HepG2 (cell line): ENCODE measurements around the gene S100A4. TPM values are rescaled to one million over a fixed set of nuclear protein-coding genes. Genes with fewer than 3 reads are reported as not detected.

ENCODE experiments used
- ARID4A ChIP-seq: sonication (generic); formaldehyde crosslinking; IDR thresholded peaks from 2 replicates; pipeline ENCODE4 v1.5.0; 2020; ENCODE audit warnings: mild to moderate bottlenecking, missing genetic modification reagents, borderline replicate concordance
- FOXC1 ChIP-seq: sonication (generic); formaldehyde crosslinking; IDR thresholded peaks from 2 replicates; pipeline ENCODE4 v1.8.0; 2022; ENCODE audit warnings: mild to moderate bottlenecking, missing genetic modification reagents, borderline replicate concordance
- GABPA ChIP-seq, 2 experiments: IDR thresholded peaks; 2 replicates each; pipeline ENCODE4 v1.6.1; 2011 to 2016; ENCODE audit warnings: low read depth in 2 of 2, low read length in 1 of 2, missing biosample characterization in 1 of 2, missing genetic modification characterization in 1 of 2
- MEIS1 ChIP-seq: sonication (generic); formaldehyde crosslinking; IDR thresholded peaks from 2 replicates; pipeline ENCODE4 v1.9.0; 2021; ENCODE audit warnings: mild to moderate bottlenecking, missing genetic modification reagents, moderate library complexity, borderline replicate concordance
- PAXIP1 ChIP-seq: sonication (generic); formaldehyde crosslinking; conservative IDR thresholded peaks from 2 replicates; pipeline ENCODE4 v1.4.0; 2020; ENCODE audit warnings: mild to moderate bottlenecking, missing genetic modification reagents, moderate library complexity
- PTBP1 ChIP-seq: fragments of 200-400 bp; formaldehyde crosslinking; IDR thresholded peaks from 2 replicates; pipeline ENCODE4 v1.6.1; 2018; ENCODE audit warnings: low read length, low read depth; ENCODE audit not compliant: poor library complexity, severe bottlenecking
- RELA ChIP-seq: sonication (generic); formaldehyde crosslinking; IDR thresholded peaks from 2 replicates; pipeline ENCODE4 v1.4.0; 2020; ENCODE audit warnings: missing genetic modification reagents
- SMYD3 ChIP-seq: sonication (generic); formaldehyde crosslinking; IDR thresholded peaks from 2 replicates; pipeline ENCODE4 v1.8.1; 2023; ENCODE audit warnings: mild to moderate bottlenecking, missing genetic modification reagents
- SSRP1 ChIP-seq: IDR thresholded peaks from 2 replicates; pipeline ENCODE4 v1.6.1; 2016; ENCODE audit warnings: control low read depth
- THAP8 ChIP-seq: sonication (generic); formaldehyde crosslinking; IDR thresholded peaks from 2 replicates; pipeline ENCODE4 v1.5.1; 2020; ENCODE audit warnings: missing genetic modification reagents, mild to moderate bottlenecking, borderline replicate concordance
- TRIM24 ChIP-seq: sonication (generic); formaldehyde crosslinking; IDR thresholded peaks from 2 replicates; pipeline ENCODE4 v1.8.0; 2022; ENCODE audit warnings: mild to moderate bottlenecking, missing genetic modification reagents
- ZBTB3 ChIP-seq: sonication (generic); formaldehyde crosslinking; IDR thresholded peaks from 2 replicates; pipeline ENCODE4 v1.4.0; 2020; ENCODE audit warnings: low read depth, mild to moderate bottlenecking, moderate library complexity, missing genetic modification reagents, borderline replicate concordance
- ZFP90 ChIP-seq: sonication (generic); formaldehyde crosslinking; IDR thresholded peaks from 2 replicates; pipeline ENCODE4 v1.8.0; 2022; ENCODE audit warnings: missing genetic modification reagents, mild to moderate bottlenecking, inconsistent platforms, borderline replicate concordance
- ZNF260 ChIP-seq: sonication (generic); formaldehyde crosslinking; IDR thresholded peaks from 2 replicates; pipeline ENCODE4 v1.4.0; 2020; ENCODE audit warnings: missing genetic modification reagents, low read depth, mild to moderate bottlenecking, borderline replicate concordance
- ZNF484 ChIP-seq: sonication (generic); formaldehyde crosslinking; IDR thresholded peaks from 2 replicates; pipeline ENCODE4 v1.5.1; 2020; ENCODE audit warnings: mild to moderate bottlenecking, low read depth, missing genetic modification reagents, borderline replicate concordance
- ZSCAN30 ChIP-seq: sonication (generic); formaldehyde crosslinking; IDR thresholded peaks from 2 replicates; pipeline ENCODE4 v1.5.0; 2020; ENCODE audit warnings: mild to moderate bottlenecking, missing genetic modification reagents
- polyA plus RNA-seq, 8 experiments: library from polyadenylated mRNA; depleted of rRNA in 3 of 8; stranded (reverse) in 7 of 8; unstranded in 1 of 8; fragments of >200 nt; fragmentation: Illumina TruSeq in 4 of 8; extraction: Trizol in 4 of 8; gene quantifications; 2 replicates each; pipeline versions ENCODE4 v1.2.1 to v1.2.3, GENCODE V29; 2011 to 2016; ENCODE audit warnings: low read depth in 4 of 8, missing spikeins in 1 of 8, mixed read lengths in 1 of 8; ENCODE audit not compliant: insufficient read depth in 1 of 8
- total RNA-seq, 5 experiments: library from RNA; depleted of rRNA; stranded (reverse); fragments of >200 nt; fragmentation: Illumina TruSeq; extraction: Trizol; gene quantifications; 2 replicates each; pipeline ENCODE4 v1.2.3, GENCODE V29; 2016; ENCODE audit warnings: low read depth in 1 of 5

Gene S100A4
- total and polyA plus RNA-seq, 2 of the 13 experiments (the other 11 are each of a cell fraction or from before 2014, with no cell fraction given) = 12.9 to 20.2 TPM

DNA sequence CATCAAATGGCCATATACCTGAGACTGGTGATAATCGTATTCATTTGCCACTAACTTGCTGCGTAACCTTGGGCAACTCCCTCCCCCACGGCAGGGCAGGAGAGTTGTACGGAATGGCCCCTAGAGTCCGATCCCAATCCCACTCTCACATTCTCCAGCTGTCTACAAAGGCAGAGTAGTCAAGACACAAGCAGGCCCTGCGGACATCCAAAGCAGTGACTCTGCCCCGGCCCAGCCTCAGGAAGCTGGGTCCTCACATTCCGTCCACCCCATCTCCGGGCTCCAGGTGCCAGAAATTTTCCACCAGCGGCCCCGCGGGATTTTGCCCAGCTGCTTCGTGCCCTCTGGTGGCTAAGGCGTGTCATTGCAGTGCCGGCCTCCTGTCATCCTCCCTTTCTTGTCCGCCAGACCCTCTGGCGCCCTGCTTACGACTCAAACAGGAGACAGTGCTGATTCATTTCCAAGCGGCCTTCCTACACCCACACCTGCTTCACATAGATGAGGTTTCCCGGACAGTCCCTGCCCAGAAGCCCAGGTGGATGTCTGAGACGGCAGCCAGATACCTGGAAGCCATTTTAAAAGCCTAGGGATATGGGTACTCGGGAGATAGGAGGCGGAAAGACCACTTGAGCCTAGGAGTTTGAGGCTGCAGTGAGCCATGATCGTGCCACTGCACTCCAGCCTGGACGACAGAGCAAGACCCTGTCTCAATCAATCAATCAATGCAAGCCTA, 22.9 kb upstream of the S100A4 start (continued):
- TF ChIP-seq FOXC1 (CRISPR knock-in tag) (no peak), RELA (CRISPR knock-in tag) (no peak), SSRP1 (CRISPR knock-in tag) (no peak), ZFP90 (CRISPR knock-in tag) (no peak), MEIS1 (CRISPR knock-in tag) (0 out of 2 replicates have a peak, but pooled peaks have one; percentile 77), TRIM24 (CRISPR knock-in tag) (no peak), ZBTB3 (CRISPR knock-in tag) (0 out of 2 replicates have a peak, but pooled peaks have one; percentile 16), SMYD3 (CRISPR knock-in tag) (no peak), ZNF260 (CRISPR knock-in tag) (no peak), PAXIP1 (CRISPR knock-in tag) (no peak), ZNF484 (CRISPR knock-in tag) (no peak), ARID4A (peak; percentile 24; the same call in 1 of the 2 replicates), GABPA (IDR thresholded peaks at IDR 0.05; ENCODE audit: low read depth, low read length) (no peak), GABPA (CRISPR knock-in tag; IDR thresholded peaks at IDR 0.05; ENCODE audit: low read depth) (no peak), PTBP1 (no peak), THAP8 (CRISPR knock-in tag) (no peak), ZSCAN30 (CRISPR knock-in tag) (no peak)
